Measurements from ENCODE around the gene PPP2R3C.

DNA sequence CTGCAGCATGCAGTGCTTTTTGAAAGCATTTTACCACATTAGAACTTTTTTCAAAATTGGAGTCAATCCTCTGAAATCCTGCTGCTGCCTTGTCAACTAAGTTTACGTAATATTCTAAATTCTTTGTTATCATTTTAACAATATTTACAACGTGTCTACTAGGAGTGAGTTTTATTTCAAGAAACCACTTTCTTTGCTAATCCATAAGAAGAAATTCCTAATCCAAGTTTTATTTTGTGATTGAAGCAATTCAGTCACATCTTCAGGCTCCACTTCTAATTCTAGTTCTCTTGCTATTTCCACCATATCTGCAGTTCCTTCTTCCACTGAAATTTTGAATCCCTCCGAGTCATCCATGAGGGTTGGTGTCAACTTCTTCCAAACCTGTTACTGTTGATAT, 25.9 kb upstream of the PPP2R3C start:
- no peak for TF ChIP-seq MTA1 (CRISPR knock-in tag; IDR thresholded peaks at IDR 0.05; ENCODE audit: borderline replicate concordance)
- no peak for TF ChIP-seq NR2F2 (IDR thresholded peaks at IDR 0.05; ENCODE audit: borderline replicate concordance, low read depth)
- no peak for TF ChIP-seq POLR2A (IDR thresholded peaks at IDR 0.05; ENCODE audit: insufficient read depth in 1 of 2, low read depth in 2 of 2, low read length in 2 of 2)
- no peak for TF ChIP-seq MAF1 (CRISPR knock-in tag; IDR thresholded peaks at IDR 0.05; ENCODE audit: borderline replicate concordance)
- no peak for TF ChIP-seq ZNF577 (CRISPR knock-in tag; IDR thresholded peaks at IDR 0.05; ENCODE audit: borderline replicate concordance, low read depth)
- TF ChIP-seq FOXM1 (CRISPR knock-in tag; IDR thresholded peaks at IDR 0.05), result no peak
- no peak for TF ChIP-seq ZNF224 (CRISPR knock-in tag; IDR thresholded peaks at IDR 0.05)
- TF ChIP-seq, protein P1, sequence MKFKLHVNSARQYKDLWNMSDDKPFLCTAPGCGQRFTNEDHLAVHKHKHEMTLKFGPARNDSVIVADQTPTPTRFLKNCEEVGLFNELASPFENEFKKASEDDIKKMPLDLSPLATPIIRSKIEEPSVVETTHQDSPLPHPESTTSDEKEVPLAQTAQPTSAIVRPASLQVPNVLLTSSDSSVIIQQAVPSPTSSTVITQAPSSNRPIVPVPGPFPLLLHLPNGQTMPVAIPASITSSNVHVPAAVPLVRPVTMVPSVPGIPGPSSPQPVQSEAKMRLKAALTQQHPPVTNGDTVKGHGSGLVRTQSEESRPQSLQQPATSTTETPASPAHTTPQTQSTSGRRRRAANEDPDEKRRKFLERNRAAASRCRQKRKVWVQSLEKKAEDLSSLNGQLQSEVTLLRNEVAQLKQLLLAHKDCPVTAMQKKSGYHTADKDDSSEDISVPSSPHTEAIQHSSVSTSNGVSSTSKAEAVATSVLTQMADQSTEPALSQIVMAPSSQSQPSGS (CRISPR knock-in tag; IDR thresholded peaks at IDR 0.05), result no peak
- TF ChIP-seq ZNF160 (CRISPR knock-in tag; IDR thresholded peaks at IDR 0.05), result no peak
- TF ChIP-seq, protein P2, sequence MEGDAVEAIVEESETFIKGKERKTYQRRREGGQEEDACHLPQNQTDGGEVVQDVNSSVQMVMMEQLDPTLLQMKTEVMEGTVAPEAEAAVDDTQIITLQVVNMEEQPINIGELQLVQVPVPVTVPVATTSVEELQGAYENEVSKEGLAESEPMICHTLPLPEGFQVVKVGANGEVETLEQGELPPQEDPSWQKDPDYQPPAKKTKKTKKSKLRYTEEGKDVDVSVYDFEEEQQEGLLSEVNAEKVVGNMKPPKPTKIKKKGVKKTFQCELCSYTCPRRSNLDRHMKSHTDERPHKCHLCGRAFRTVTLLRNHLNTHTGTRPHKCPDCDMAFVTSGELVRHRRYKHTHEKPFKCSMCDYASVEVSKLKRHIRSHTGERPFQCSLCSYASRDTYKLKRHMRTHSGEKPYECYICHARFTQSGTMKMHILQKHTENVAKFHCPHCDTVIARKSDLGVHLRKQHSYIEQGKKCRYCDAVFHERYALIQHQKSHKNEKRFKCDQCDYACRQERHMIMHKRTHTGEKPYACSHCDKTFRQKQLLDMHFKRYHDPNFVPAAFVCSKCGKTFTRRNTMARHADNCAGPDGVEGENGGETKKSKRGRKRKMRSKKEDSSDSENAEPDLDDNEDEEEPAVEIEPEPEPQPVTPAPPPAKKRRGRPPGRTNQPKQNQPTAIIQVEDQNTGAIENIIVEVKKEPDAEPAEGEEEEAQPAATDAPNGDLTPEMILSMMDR (CRISPR knock-in tag; IDR thresholded peaks at IDR 0.05), result no peak
- TF ChIP-seq PHF8 (CRISPR knock-in tag; IDR thresholded peaks at IDR 0.05), result no peak
- no peak for TF ChIP-seq KDM5A (IDR thresholded peaks at IDR 0.05; ENCODE audit: borderline replicate concordance, low read length)
